HEK293 (cell line): ENCODE data around the gene CLMN.

ENCODE experiments used
- CTCF ChIA-PET: fragments of 350-600 bp; formaldehyde crosslinking; extraction: SDS; loops from one replicate; lab custom pipeline; 2021; ENCODE audit warnings: antibody characterized with exemption; lab: Yijun Ruan, JAX
- POLR2A ChIA-PET: fragments of 300-600 bp; formaldehyde crosslinking; extraction: SDS; loops from one replicate; lab custom pipeline; 2020; ENCODE audit warnings: antibody characterized with exemption, inconsistent platforms; lab: Yijun Ruan, JAX
- H3K27ac ChIP-seq: fragments of 200-500 bp; sonication (Bioruptor generic); 2 replicates; pipeline ENCODE4 v1.5.1; 2014; ENCODE audit warnings: low read depth, low read length, control low read depth, inconsistent platforms; ENCODE audit errors: extremely low read depth
- H3K36me3 ChIP-seq, 2 experiments: fragments of 200-500 bp in 1 of 2; sonication (Bioruptor generic) in 1 of 2; 1 replicate in 1 of 2; 2 replicates in 1 of 2; pipeline ENCODE4 v1.5.1; 2014 to 2017; ENCODE audit warnings: inconsistent platforms in 2 of 2, low read length in 2 of 2; ENCODE audit not compliant: control insufficient read depth in 2 of 2, insufficient read depth in 1 of 2
- H3K4me1 ChIP-seq: fragments of 200-500 bp; sonication (Bioruptor generic); 2 replicates; pipeline ENCODE4 v1.5.1; 2014; ENCODE audit warnings: mild to moderate bottlenecking, low read length, inconsistent platforms; ENCODE audit not compliant: control insufficient read depth, insufficient read depth
- H3K4me3 ChIP-seq: 2 replicates; pipeline ENCODE4 v1.5.1; 2011; ENCODE audit warnings: low read depth, mild to moderate bottlenecking, control low read depth, low read length, moderate library complexity
- H3K9me3 ChIP-seq: fragments of 200-500 bp; sonication (Bioruptor generic); 2 replicates; pipeline ENCODE4 v1.5.1; 2014; ENCODE audit warnings: low read depth, low read length, inconsistent platforms; ENCODE audit not compliant: control insufficient read depth, insufficient read depth
- GLIS2 ChIP-seq: fragments of 450-650 bp; formaldehyde crosslinking; IDR thresholded peaks from 2 replicates; pipeline ENCODE4 v1.5.1; 2016; ENCODE audit warnings: missing biosample characterization, missing genetic modification characterization
- MYNN ChIP-seq: fragments of 450-650 bp; formaldehyde crosslinking; IDR thresholded peaks from 2 replicates; pipeline ENCODE4 v1.5.1; 2016; ENCODE audit warnings: missing biosample characterization, missing genetic modification characterization, borderline replicate concordance
- OSR2 ChIP-seq: fragments of 450-650 bp; formaldehyde crosslinking; IDR thresholded peaks from 2 replicates; pipeline ENCODE4 v1.5.1; 2016; ENCODE audit warnings: missing biosample characterization, missing genetic modification characterization
- SCRT2 ChIP-seq: fragments of 450-650 bp; formaldehyde crosslinking; IDR thresholded peaks from 2 replicates; pipeline ENCODE4 v1.5.1; 2016; ENCODE audit warnings: missing biosample characterization, missing genetic modification characterization
- ZBTB20 ChIP-seq: fragments of 450-650 bp; formaldehyde crosslinking; IDR thresholded peaks from 2 replicates; pipeline ENCODE4 v1.5.1; 2016; ENCODE audit warnings: missing biosample characterization, missing genetic modification characterization
- ZBTB21 ChIP-seq: fragments of 450-650 bp; formaldehyde crosslinking; IDR thresholded peaks from 2 replicates; pipeline ENCODE4 v1.5.1; 2017; ENCODE audit warnings: missing biosample characterization, missing genetic modification characterization
- ZBTB8A ChIP-seq: fragments of 450-650 bp; formaldehyde crosslinking; IDR thresholded peaks from 2 replicates; pipeline ENCODE4 v1.5.1; 2016; ENCODE audit warnings: missing biosample characterization, missing genetic modification characterization
- ZNF132 ChIP-seq: fragments of 450-650 bp; formaldehyde crosslinking; IDR thresholded peaks from 2 replicates; pipeline ENCODE4 v1.5.1; 2017; ENCODE audit warnings: missing biosample characterization, missing genetic modification characterization, borderline replicate concordance
- ZNF146 ChIP-seq: fragments of 450-650 bp; formaldehyde crosslinking; IDR thresholded peaks from 2 replicates; pipeline ENCODE4 v1.5.1; 2016; ENCODE audit warnings: missing biosample characterization, missing genetic modification characterization
- ZNF175 ChIP-seq: fragments of 450-650 bp; formaldehyde crosslinking; IDR thresholded peaks from 2 replicates; pipeline ENCODE4 v1.5.1; 2016; ENCODE audit warnings: missing biosample characterization, missing genetic modification characterization
- ZNF202 ChIP-seq: fragments of 450-650 bp; formaldehyde crosslinking; IDR thresholded peaks from 2 replicates; pipeline ENCODE4 v1.5.1; 2016; ENCODE audit warnings: missing biosample characterization, missing genetic modification characterization, borderline replicate concordance
- ZNF223 ChIP-seq: fragments of 450-650 bp; formaldehyde crosslinking; IDR thresholded peaks from 2 replicates; pipeline ENCODE4 v1.5.1; 2016; ENCODE audit warnings: missing biosample characterization, missing genetic modification characterization
- ZNF23 ChIP-seq: fragments of 450-650 bp; formaldehyde crosslinking; IDR thresholded peaks from 2 replicates; pipeline ENCODE4 v1.5.1; 2016; ENCODE audit warnings: missing biosample characterization, missing genetic modification characterization, borderline replicate concordance
- ZNF266 ChIP-seq: fragments of 450-650 bp; formaldehyde crosslinking; IDR thresholded peaks from 2 replicates; pipeline ENCODE4 v1.5.1; 2016; ENCODE audit warnings: missing biosample characterization, missing genetic modification characterization, low read depth
- ZNF335 ChIP-seq: fragments of 450-650 bp; formaldehyde crosslinking; conservative IDR thresholded peaks from 2 replicates; pipeline ENCODE4 v1.5.1; 2016; ENCODE audit warnings: missing biosample characterization, missing genetic modification characterization
- ZNF350 ChIP-seq: fragments of 450-650 bp; formaldehyde crosslinking; IDR thresholded peaks from 2 replicates; pipeline ENCODE4 v1.5.0; 2017; ENCODE audit warnings: missing biosample characterization, mild to moderate bottlenecking, missing genetic modification characterization
- ZNF391 ChIP-seq: fragments of 450-650 bp; formaldehyde crosslinking; IDR thresholded peaks from 2 replicates; pipeline ENCODE4 v1.5.1; 2016; ENCODE audit warnings: low read depth, missing biosample characterization, missing genetic modification characterization, borderline replicate concordance
- ZNF544 ChIP-seq: fragments of 450-650 bp; formaldehyde crosslinking; IDR thresholded peaks from 2 replicates; pipeline ENCODE4 v1.5.0; 2017; ENCODE audit warnings: missing biosample characterization, missing genetic modification characterization
- ZNF560 ChIP-seq: fragments of 450-650 bp; formaldehyde crosslinking; IDR thresholded peaks from 2 replicates; pipeline ENCODE4 v1.5.1; 2017; ENCODE audit warnings: missing biosample characterization, missing genetic modification characterization, borderline replicate concordance
- ZNF624 ChIP-seq: fragments of 450-650 bp; formaldehyde crosslinking; IDR thresholded peaks from 2 replicates; pipeline ENCODE4 v1.5.1; 2017; ENCODE audit warnings: missing biosample characterization, missing genetic modification characterization
- ZNF776 ChIP-seq: fragments of 450-650 bp; formaldehyde crosslinking; IDR thresholded peaks from 2 replicates; pipeline ENCODE4 v1.5.0; 2017; ENCODE audit warnings: missing biosample characterization, missing genetic modification characterization, borderline replicate concordance
- ZNF792 ChIP-seq: fragments of 450-650 bp; formaldehyde crosslinking; IDR thresholded peaks from 2 replicates; pipeline ENCODE4 v1.5.1; 2016; ENCODE audit warnings: missing biosample characterization, missing genetic modification characterization
- TF ChIP-seq, protein P1 (sequence below): fragments of 450-650 bp; formaldehyde crosslinking; conservative IDR thresholded peaks from 2 replicates; pipeline ENCODE4 v1.5.1; 2016; ENCODE audit warnings: low read depth, missing biosample characterization, missing genetic modification characterization
- TF ChIP-seq, protein P2 (sequence below): fragments of 450-650 bp; formaldehyde crosslinking; IDR thresholded peaks from 2 replicates; pipeline ENCODE4; 2016; ENCODE audit warnings: missing biosample characterization, missing genetic modification characterization
- TF ChIP-seq, protein P3 (sequence below): fragments of 450-650 bp; formaldehyde crosslinking; IDR thresholded peaks from 2 replicates; pipeline ENCODE4 v1.5.1; 2017; ENCODE audit warnings: missing biosample characterization, missing genetic modification characterization
- TF ChIP-seq, protein P4 (sequence below): fragments of 450-650 bp; formaldehyde crosslinking; IDR thresholded peaks from 2 replicates; pipeline ENCODE4 v1.5.1; 2016; ENCODE audit warnings: missing biosample characterization, missing genetic modification characterization

The CLMN gene

DNA sequence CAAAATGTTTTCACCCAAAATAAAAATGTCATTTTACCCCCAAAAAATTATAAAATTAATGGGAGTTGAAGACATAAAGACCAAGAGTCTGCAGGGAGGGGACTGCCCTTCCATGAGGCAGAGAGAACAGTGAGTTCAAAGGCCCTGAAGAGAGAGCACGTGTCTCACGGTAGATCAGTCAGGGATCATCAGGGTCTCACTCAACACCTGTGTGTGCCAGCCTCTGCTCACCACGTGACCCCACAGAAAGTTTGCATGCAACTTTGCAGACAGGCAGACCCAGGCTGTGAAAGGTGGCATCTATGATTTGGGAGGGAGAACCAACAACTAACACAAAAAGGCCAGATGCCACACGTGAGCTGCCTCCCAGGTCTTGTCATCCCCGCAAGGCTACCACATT is 33.1 kb downstream of the CLMN start:
- peaks cover 5% of the 10 kb centered on the region for H3K4me1 ChIP-seq
- H3K36me3 ChIP-seq: no peaks in the 10 kb centered on the region
- TF ChIP-seq, protein P1, sequence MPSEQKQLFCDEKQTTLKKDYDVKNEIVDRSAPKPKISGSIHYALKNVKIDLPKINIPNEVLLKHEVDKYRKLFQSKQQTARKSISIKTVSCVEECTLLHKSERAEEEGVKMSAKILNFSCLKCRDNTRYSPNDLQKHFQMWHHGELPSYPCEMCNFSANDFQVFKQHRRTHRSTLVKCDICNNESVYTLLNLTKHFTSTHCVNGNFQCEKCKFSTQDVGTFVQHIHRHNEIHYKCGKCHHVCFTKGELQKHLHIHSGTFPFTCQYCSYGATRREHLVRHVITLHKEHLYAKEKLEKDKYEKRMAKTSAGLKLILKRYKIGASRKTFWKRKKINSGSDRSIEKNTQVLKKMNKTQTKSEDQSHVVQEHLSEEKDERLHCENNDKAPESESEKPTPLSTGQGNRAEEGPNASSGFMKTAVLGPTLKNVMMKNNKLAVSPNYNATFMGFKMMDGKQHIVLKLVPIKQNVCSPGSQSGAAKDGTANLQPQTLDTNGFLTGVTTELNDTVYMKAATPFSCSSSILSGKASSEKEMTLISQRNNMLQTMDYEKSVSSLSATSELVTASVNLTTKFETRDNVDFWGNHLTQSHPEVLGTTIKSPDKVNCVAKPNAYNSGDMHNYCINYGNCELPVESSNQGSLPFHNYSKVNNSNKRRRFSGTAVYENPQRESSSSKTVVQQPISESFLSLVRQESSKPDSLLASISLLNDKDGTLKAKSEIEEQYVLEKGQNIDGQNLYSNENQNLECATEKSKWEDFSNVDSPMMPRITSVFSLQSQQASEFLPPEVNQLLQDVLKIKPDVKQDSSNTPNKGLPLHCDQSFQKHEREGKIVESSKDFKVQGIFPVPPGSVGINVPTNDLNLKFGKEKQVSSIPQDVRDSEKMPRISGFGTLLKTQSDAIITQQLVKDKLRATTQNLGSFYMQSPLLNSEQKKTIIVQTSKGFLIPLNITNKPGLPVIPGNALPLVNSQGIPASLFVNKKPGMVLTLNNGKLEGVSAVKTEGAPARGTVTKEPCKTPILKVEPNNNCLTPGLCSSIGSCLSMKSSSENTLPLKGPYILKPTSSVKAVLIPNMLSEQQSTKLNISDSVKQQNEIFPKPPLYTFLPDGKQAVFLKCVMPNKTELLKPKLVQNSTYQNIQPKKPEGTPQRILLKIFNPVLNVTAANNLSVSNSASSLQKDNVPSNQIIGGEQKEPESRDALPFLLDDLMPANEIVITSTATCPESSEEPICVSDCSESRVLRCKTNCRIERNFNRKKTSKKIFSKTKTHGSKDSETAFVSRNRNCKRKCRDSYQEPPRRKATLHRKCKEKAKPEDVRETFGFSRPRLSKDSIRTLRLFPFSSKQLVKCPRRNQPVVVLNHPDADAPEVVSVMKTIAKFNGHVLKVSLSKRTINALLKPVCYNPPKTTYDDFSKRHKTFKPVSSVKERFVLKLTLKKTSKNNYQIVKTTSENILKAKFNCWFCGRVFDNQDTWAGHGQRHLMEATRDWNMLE (tag by site-specific recombination): no peak
- TF ChIP-seq ZNF266: no peak
- TF ChIP-seq GLIS2: no peak
- no peak for TF ChIP-seq ZNF776 (tag by site-specific recombination)
- TF ChIP-seq, protein P2, sequence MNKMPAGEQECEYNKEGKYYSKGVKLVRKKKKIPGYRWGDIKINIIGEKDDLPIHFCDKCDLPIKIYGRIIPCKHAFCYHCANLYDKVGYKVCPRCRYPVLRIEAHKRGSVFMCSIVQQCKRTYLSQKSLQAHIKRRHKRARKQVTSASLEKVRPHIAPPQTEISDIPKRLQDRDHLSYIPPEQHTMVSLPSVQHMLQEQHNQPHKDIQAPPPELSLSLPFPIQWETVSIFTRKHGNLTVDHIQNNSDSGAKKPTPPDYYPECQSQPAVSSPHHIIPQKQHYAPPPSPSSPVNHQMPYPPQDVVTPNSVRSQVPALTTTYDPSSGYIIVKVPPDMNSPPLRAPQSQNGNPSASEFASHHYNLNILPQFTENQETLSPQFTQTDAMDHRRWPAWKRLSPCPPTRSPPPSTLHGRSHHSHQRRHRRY: no peak
- TF ChIP-seq, protein P3, sequence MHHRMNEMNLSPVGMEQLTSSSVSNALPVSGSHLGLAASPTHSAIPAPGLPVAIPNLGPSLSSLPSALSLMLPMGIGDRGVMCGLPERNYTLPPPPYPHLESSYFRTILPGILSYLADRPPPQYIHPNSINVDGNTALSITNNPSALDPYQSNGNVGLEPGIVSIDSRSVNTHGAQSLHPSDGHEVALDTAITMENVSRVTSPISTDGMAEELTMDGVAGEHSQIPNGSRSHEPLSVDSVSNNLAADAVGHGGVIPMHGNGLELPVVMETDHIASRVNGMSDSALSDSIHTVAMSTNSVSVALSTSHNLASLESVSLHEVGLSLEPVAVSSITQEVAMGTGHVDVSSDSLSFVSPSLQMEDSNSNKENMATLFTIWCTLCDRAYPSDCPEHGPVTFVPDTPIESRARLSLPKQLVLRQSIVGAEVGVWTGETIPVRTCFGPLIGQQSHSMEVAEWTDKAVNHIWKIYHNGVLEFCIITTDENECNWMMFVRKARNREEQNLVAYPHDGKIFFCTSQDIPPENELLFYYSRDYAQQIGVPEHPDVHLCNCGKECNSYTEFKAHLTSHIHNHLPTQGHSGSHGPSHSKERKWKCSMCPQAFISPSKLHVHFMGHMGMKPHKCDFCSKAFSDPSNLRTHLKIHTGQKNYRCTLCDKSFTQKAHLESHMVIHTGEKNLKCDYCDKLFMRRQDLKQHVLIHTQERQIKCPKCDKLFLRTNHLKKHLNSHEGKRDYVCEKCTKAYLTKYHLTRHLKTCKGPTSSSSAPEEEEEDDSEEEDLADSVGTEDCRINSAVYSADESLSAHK (tag by site-specific recombination): no peak
- no peak for TF ChIP-seq ZNF146 (tag by site-specific recombination)
- TF ChIP-seq ZNF544 (tag by site-specific recombination): no peak
- TF ChIP-seq ZNF132 (tag by site-specific recombination): no peak
- no peak for TF ChIP-seq MYNN (tag by site-specific recombination)
- TF ChIP-seq SCRT2: no peak
- no peak for TF ChIP-seq ZNF23 (tag by site-specific recombination)
- no peak for TF ChIP-seq ZNF202 (tag by site-specific recombination)
- no peak for TF ChIP-seq ZNF792 (tag by site-specific recombination)
- no peak for TF ChIP-seq ZNF223 (tag by site-specific recombination)
- no peak for TF ChIP-seq ZBTB8A (tag by site-specific recombination)
- no peak for TF ChIP-seq OSR2 (tag by site-specific recombination)
- TF ChIP-seq ZBTB21 (tag by site-specific recombination): no peak
- TF ChIP-seq ZNF175: no peak
- H3K9me3 ChIP-seq: no peaks in the 10 kb centered on the region
- ChIA-PET POLR2A (no interaction called here), CTCF (no interaction called here)
- H3K27ac ChIP-seq: no peak overlapping the region
- H3K4me3 ChIP-seq: no peak overlapping the region

DNA sequence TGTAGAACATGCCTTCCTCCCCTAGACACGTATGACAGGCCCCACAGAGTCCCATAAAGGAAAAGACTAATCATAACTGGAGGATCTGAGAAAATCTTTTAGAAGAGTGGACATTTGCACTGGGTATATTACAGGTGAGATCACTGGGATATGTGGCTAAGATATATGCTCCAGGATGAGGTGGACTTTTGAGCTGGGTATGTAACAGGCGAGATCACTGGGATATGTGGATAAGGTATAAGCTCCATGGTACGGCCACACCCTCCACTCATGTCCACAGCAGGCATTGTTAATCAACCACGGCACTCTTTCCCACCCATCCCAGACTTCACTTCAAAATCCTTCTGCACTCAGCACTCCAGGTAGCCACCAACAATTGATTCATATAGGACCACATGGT is 34.1 kb downstream of the CLMN start:
- Histone ChIP-seq H3K36me3 (no peaks in the 10 kb centered on the region), H3K4me3 (no peak overlapping the region), H3K27ac (no peak overlapping the region), H3K9me3 (no peaks in the 10 kb centered on the region), H3K4me1 (no peaks in the 10 kb centered on the region)
- POLR2A ChIA-PET: no interaction called here
- CTCF ChIA-PET: interaction anchor here (0.5 kb wide), 1 partner anchor 51 kb away, joined by 3 read pairs; no protein-coding TSS in a partner anchor
- no peak for TF ChIP-seq ZNF266
- TF ChIP-seq ZNF391 (tag by site-specific recombination): no peak
- TF ChIP-seq ZNF624 (tag by site-specific recombination): no peak
- TF ChIP-seq ZNF335 (tag by site-specific recombination): no peak
- no peak for TF ChIP-seq ZBTB20 (tag by site-specific recombination)
- TF ChIP-seq, protein P4, sequence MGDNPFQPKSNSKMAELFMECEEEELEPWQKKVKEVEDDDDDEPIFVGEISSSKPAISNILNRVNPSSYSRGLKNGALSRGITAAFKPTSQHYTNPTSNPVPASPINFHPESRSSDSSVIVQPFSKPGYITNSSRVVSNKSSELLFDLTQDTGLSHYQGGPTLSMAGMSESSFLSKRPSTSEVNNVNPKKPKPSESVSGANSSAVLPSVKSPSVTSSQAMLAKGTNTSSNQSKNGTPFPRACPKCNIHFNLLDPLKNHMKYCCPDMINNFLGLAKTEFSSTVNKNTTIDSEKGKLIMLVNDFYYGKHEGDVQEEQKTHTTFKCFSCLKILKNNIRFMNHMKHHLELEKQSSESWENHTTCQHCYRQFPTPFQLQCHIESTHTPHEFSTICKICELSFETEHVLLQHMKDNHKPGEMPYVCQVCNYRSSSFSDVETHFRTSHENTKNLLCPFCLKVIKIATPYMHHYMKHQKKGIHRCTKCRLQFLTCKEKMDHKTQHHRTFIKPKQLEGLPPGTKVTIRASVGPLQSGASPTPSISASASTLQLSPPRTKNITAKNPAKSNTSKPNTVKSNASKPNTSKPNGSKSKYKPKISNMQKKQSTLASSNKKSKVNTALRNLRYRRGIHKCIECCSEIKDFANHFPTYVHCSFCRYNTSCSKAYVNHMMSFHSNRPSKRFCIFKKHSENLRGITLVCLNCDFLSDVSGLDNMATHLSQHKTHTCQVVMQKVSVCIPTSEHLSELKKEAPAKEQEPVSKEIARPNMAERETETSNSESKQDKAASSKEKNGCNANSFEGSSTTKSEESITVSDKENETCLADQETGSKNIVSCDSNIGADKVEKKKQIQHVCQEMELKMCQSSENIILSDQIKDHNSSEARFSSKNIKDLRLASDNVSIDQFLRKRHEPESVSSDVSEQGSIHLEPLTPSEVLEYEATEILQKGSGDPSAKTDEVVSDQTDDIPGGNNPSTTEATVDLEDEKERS (tag by site-specific recombination): no peak
- TF ChIP-seq ZNF350: no peak
- TF ChIP-seq ZNF560 (tag by site-specific recombination): no peak
- no peak for TF ChIP-seq ZNF132 (tag by site-specific recombination)
